ENCODE measurements around the gene GPATCH2. TPM values are rescaled to one million over a fixed set of nuclear protein-coding genes. Genes with fewer than 3 reads are reported as not detected.
"Not testable (repeated sequence)": the region's sequence is repeated elsewhere in the genome, so short reads cannot be mapped to it uniquely, and the experiment has no call there.

The GPATCH2 gene
- total RNA-seq, 2 donors from 2014 or later, result 12.8 to 16.1 TPM

- Mint-ChIP-seq H3K27me3 (no peaks in the 10 kb centered on the region), H3K36me3 (ENCODE audit: low read depth) (peaks cover 18% of the 10 kb centered on the region), H3K4me1 (peaks cover 27% of the 10 kb centered on the region), H3K4me3 (no peak overlapping the region), H3K27ac (peak overlapping the region; percentile 12)
- ATAC-seq (no peak), DNase-seq (no peak)
- H3K9me3 ChIP-seq (ENCODE audit: control insufficient read depth, low read length, poor library complexity, severe bottlenecking), result no peaks in the 10 kb centered on the region
These were observed 10.1 kb downstream of the GPATCH2 start for GRCh38 chr1:217620814-217621213.

DNA sequence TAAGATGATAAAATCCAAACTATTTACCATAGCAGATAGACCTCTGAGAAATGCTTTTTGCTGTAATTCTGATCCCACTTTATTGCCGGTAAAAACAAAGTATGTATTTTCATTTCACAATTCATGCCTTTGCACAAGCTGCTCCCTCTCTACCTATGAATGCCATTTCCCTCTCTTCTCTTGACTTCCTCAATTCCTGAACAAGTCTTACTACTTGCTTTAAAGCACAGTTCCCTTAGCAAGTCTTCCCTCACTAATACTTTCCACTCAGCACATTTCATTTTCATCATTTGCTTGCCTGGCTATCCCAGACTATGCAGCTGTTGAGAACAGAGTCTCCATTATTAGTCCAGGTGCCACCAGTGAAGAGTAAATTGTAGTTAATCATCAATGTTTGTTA lies 13.8 kb downstream of the GPATCH2 start:
- Mint-ChIP-seq H3K27me3 (no peaks in the 10 kb centered on the region), H3K36me3 (ENCODE audit: low read depth) (peaks cover 16% of the 10 kb centered on the region), H3K4me3 (no peak overlapping the region), H3K4me1 (peaks cover 28% of the 10 kb centered on the region), H3K27ac (no peak overlapping the region)
- H3K9me3 ChIP-seq (ENCODE audit: control insufficient read depth, low read length, poor library complexity, severe bottlenecking), result no peaks in the 10 kb centered on the region
- ATAC-seq, result no peak
- DNase-seq, result no peak

GRCh38 chr1:217614200-217614712 lies 16.6 kb downstream of the GPATCH2 start:
- H3K9me3 ChIP-seq (ENCODE audit: control insufficient read depth, low read length, poor library complexity, severe bottlenecking), result no peaks in the 10 kb centered on the region
- ATAC-seq (no peak), DNase-seq (no peak)
- Mint-ChIP-seq H3K4me1 (peaks cover 16% of the 10 kb centered on the region), H3K36me3 (ENCODE audit: low read depth) (peaks cover 11% of the 10 kb centered on the region), H3K4me3 (no peak overlapping the region), H3K27me3 (no peaks in the 10 kb centered on the region), H3K27ac (no peak overlapping the region)

DNA sequence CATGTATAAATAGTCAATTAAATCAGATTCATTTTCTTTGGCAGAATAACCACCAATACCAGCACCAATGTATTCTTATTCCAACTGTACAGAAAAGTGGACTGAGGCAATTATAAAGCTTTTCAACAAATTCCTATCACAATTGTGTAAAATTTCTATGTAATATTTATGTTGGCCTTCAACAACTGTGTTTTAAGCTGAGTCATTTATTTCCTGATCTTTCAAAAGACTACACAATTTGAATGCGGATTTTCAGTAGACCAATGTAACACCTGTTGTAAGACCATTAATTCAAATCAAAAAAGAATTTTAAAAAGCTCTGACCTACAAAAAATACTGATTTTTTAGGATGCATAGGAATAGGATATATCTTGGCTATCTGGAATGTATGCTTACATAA lies 25.5 kb downstream of the GPATCH2 start:
- H3K27me3 Mint-ChIP-seq, result no peaks in the 10 kb centered on the region
- no peaks in the 10 kb centered on the region for H3K9me3 ChIP-seq (ENCODE audit: control insufficient read depth, low read length, poor library complexity, severe bottlenecking)
- no peak for ATAC-seq
- H3K4me3 Mint-ChIP-seq, result no peak overlapping the region
- H3K36me3 Mint-ChIP-seq (ENCODE audit: low read depth), result no peaks in the 10 kb centered on the region
- no peak for DNase-seq
- peaks cover 3% of the 10 kb centered on the region for H3K4me1 Mint-ChIP-seq
- H3K27ac Mint-ChIP-seq, result no peak overlapping the region

GRCh38 chr1:217602380-217602779 lies 28.5 kb downstream of the GPATCH2 start:
- ATAC-seq (no peak), DNase-seq (no peak)
- H3K27me3 Mint-ChIP-seq, result no peaks in the 10 kb centered on the region
- H3K4me1 Mint-ChIP-seq, result peaks cover 3% of the 10 kb centered on the region
- H3K36me3 Mint-ChIP-seq (ENCODE audit: low read depth), result peaks cover 6% of the 10 kb centered on the region
- H3K27ac Mint-ChIP-seq, result no peak overlapping the region
- no peaks in the 10 kb centered on the region for H3K9me3 ChIP-seq (ENCODE audit: control insufficient read depth, low read length, poor library complexity, severe bottlenecking)
- no peak overlapping the region for H3K4me3 Mint-ChIP-seq

GRCh38 chr1:217599154-217599553 lies 31.7 kb downstream of the GPATCH2 start:
- Mint-ChIP-seq H3K27ac (no peak overlapping the region), H3K4me3 (no peak overlapping the region), H3K36me3 (ENCODE audit: low read depth) (peaks cover 8% of the 10 kb centered on the region), H3K27me3 (no peaks in the 10 kb centered on the region), H3K4me1 (peaks cover 5% of the 10 kb centered on the region)
- ATAC-seq (no peak), DNase-seq (no peak)
- H3K9me3 ChIP-seq (ENCODE audit: control insufficient read depth, low read length, poor library complexity, severe bottlenecking), result no peaks in the 10 kb centered on the region

- H3K4me1 Mint-ChIP-seq, result peaks cover 3% of the 10 kb centered on the region
- DNase-seq, result no peak
- H3K27me3 Mint-ChIP-seq, result no peaks in the 10 kb centered on the region
- no peak overlapping the region for H3K4me3 Mint-ChIP-seq
- no peak for ATAC-seq
- no peaks in the 10 kb centered on the region for H3K9me3 ChIP-seq (ENCODE audit: control insufficient read depth, low read length, poor library complexity, severe bottlenecking)
- H3K27ac Mint-ChIP-seq, result no peak overlapping the region
- H3K36me3 Mint-ChIP-seq (ENCODE audit: low read depth), result no peaks in the 10 kb centered on the region
These were observed 40.3 kb downstream of the GPATCH2 start for GRCh38 chr1:217590598-217590997.

- peaks cover 4% of the 10 kb centered on the region for H3K36me3 Mint-ChIP-seq (ENCODE audit: low read depth)
- ATAC-seq, result no peak
- no peaks in the 10 kb centered on the region for H3K27me3 Mint-ChIP-seq
- H3K27ac Mint-ChIP-seq, result peak overlapping the region; percentile 16
- peaks cover 5% of the 10 kb centered on the region for H3K4me1 Mint-ChIP-seq
- no peak for DNase-seq
- H3K9me3 ChIP-seq (ENCODE audit: control insufficient read depth, low read length, poor library complexity, severe bottlenecking), result no peaks in the 10 kb centered on the region
- no peak overlapping the region for H3K4me3 Mint-ChIP-seq
These were observed 44.3 kb downstream of the GPATCH2 start for GRCh38 chr1:217586586-217586985.

DNA sequence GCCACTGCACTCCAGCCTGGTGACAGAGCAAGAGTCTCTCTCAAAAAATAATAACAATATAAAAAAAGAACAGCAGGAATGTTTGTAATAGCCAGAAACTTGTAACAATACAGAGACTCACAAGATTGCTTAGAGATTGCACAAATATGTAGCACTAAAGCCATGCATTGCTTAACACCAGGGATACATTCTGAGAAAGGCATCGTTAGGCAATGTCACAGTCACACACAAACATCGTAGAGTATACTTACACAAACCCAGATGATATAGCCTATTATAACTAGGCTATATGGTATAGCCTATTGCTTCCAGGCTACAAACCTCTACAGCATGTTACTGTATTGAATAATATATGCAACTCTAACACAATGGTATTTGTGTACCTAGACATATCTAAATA lies 45.3 kb downstream of the GPATCH2 start:
- no peaks in the 10 kb centered on the region for H3K9me3 ChIP-seq (ENCODE audit: control insufficient read depth, low read length, poor library complexity, severe bottlenecking)
- Mint-ChIP-seq H3K27me3 (no peaks in the 10 kb centered on the region), H3K27ac (no peak overlapping the region), H3K4me1 (peaks cover 2% of the 10 kb centered on the region), H3K36me3 (ENCODE audit: low read depth) (peaks cover 4% of the 10 kb centered on the region), H3K4me3 (no peak overlapping the region)
- DNase-seq (no peak), ATAC-seq (no peak)

DNA sequence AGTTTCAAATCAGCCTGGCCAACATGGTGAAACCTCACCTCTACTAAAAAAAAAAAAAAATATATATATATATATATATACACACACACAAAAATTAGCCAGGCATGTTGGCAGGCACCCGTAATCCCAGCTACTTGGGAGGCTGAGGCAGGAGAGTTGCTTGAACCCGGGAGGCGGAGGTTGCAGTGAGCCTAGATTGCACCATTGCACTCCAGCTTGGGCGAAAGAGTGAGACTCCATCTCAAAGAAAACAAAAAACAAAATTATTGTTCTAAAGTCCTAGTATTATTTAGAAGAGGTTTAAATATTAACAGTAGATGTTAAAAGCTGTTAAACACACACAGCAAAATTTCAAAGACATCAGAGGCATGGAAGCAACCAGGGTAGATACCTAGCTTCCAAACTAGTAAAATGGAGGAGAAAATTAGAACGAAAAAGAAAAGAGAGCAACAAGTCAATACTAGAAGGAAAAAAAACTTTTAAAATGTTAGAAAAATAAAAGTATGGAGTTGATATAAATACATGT lies 46.5 kb downstream of the GPATCH2 start:
- H3K27me3 Mint-ChIP-seq; H3K4me3 Mint-ChIP-seq; H3K27ac Mint-ChIP-seq; H3K4me1 Mint-ChIP-seq; H3K36me3 Mint-ChIP-seq (ENCODE audit: low read depth); DNase-seq; H3K9me3 ChIP-seq (ENCODE audit: control insufficient read depth, low read length, poor library complexity, severe bottlenecking); ATAC-seq: not testable (repeated sequence)

DNA sequence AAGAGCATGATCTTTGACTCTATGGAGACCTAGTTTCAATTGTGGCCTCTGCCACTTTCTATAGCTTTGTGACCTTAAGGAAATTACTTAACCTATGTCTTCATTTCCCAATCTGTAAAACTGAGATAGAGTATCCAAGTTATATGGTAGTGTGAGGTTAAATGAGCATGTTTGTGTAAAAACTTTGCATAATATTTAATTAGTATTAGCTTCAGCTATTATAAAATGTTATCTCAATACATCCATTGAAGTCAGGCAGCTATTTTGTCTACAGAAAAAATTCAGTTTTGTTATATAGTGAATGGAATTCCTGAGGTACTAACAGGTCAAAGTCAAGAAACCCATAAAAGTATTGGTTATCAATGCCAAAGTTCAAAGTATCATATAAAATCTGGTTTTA lies 53.6 kb downstream of the GPATCH2 start:
- ATAC-seq, result no peak
- Mint-ChIP-seq H3K27ac (no peak overlapping the region), H3K4me1 (no peaks in the 10 kb centered on the region), H3K36me3 (ENCODE audit: low read depth) (peaks cover 3% of the 10 kb centered on the region), H3K27me3 (no peaks in the 10 kb centered on the region), H3K4me3 (no peak overlapping the region)
- no peaks in the 10 kb centered on the region for H3K9me3 ChIP-seq (ENCODE audit: control insufficient read depth, low read length, poor library complexity, severe bottlenecking)
- DNase-seq, result no peak

- DNase-seq (no peak), ATAC-seq (no peak)
- no peaks in the 10 kb centered on the region for H3K9me3 ChIP-seq (ENCODE audit: control insufficient read depth, low read length, poor library complexity, severe bottlenecking)
- Mint-ChIP-seq H3K4me3 (no peak overlapping the region), H3K36me3 (ENCODE audit: low read depth) (peaks cover 5% of the 10 kb centered on the region), H3K27me3 (no peaks in the 10 kb centered on the region), H3K4me1 (no peaks in the 10 kb centered on the region), H3K27ac (no peak overlapping the region)
These were observed 56.5 kb downstream of the GPATCH2 start for GRCh38 chr1:217574265-217574949.

DNA sequence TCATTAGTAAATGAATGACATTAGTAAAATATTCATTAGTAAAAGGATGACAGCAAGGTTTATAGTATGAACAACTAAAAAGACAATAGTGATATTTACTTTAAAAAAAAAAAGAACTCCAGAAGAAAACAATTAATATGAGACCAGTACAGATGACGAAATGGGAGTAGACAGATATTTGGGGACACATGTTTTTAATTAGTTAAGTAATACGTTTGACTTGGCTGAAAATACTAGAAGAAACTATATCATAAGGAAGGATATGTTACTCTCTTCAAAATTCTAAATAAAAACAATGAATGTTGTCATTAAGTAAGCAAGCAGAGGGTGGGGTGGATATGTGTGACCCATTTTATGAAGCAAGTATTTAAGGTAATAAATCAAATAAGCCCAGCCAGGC lies 61.9 kb downstream of the GPATCH2 start:
- no peak overlapping the region for H3K4me3 Mint-ChIP-seq
- H3K27me3 Mint-ChIP-seq, result no peaks in the 10 kb centered on the region
- no peak overlapping the region for H3K27ac Mint-ChIP-seq
- H3K4me1 Mint-ChIP-seq, result no peaks in the 10 kb centered on the region
- DNase-seq (no peak), ATAC-seq (no peak)
- no peaks in the 10 kb centered on the region for H3K9me3 ChIP-seq (ENCODE audit: control insufficient read depth, low read length, poor library complexity, severe bottlenecking)
- peaks cover 3% of the 10 kb centered on the region for H3K36me3 Mint-ChIP-seq (ENCODE audit: low read depth)

- no peaks in the 10 kb centered on the region for H3K4me1 Mint-ChIP-seq
- H3K27me3 Mint-ChIP-seq, result no peaks in the 10 kb centered on the region
- peaks cover 3% of the 10 kb centered on the region for H3K36me3 Mint-ChIP-seq (ENCODE audit: low read depth)
- DNase-seq (no peak), ATAC-seq (no peak)
- H3K4me3 Mint-ChIP-seq, result no peak overlapping the region
- no peak overlapping the region for H3K27ac Mint-ChIP-seq
- no peaks in the 10 kb centered on the region for H3K9me3 ChIP-seq (ENCODE audit: control insufficient read depth, low read length, poor library complexity, severe bottlenecking)
These were observed 62.7 kb downstream of the GPATCH2 start for GRCh38 chr1:217568200-217568599.
